Measurements from ENCODE around the gene GTF2F1.

Gene GTF2F1

GRCh38 chr19:6375411-6376010 is 17.5 kb downstream of the GTF2F1 start, which contains the start of gene PSPN:
Gene PSPN, minus strand, starts transcription at chr19:6375933. Its CDS starts 84 bp downstream, at chr19:6375849.
- Histone ChIP-seq H3K27ac (replicated peaks) (no peak within 1 kb of the TSS), H3K27me3 (ENCODE audit: insufficient read depth, poor library complexity, severe bottlenecking) (no peaks in the 10 kb centered on the region), H3K4me3 (replicated peaks; ENCODE audit: insufficient read depth, low read length) (no peak within 1 kb of the TSS)
- DNase-seq (ENCODE audit: low read depth in 1 of 2, low spot score in 1 of 2) = no peak
- TF ChIP-seq POLR2AphosphoS5 (IDR thresholded peaks at IDR 0.05; ENCODE audit: low read depth) (no peak), CTCF (IDR thresholded peaks at IDR 0.05; ENCODE audit: insufficient read depth, low read length) (no peak), REST (IDR thresholded peaks at IDR 0.05; ENCODE audit: insufficient replicate concordance, low read depth) (no peak)

- Histone ChIP-seq H3K27me3 (ENCODE audit: insufficient read depth, poor library complexity, severe bottlenecking) (no peaks in the 10 kb centered on the region), H3K4me3 (replicated peaks; ENCODE audit: insufficient read depth, low read length) (no peak overlapping the region), H3K27ac (replicated peaks) (no peak overlapping the region)
- TF ChIP-seq SPI1 (IDR thresholded peaks at IDR 0.05; ENCODE audit: borderline replicate concordance, low read depth) (no peak), POLR2AphosphoS5 (IDR thresholded peaks at IDR 0.05; ENCODE audit: low read depth) (no peak), CTCF (IDR thresholded peaks at IDR 0.05; ENCODE audit: insufficient read depth, low read length) (no peak), GABPA (IDR thresholded peaks at IDR 0.05; ENCODE audit: low read depth) (no peak), REST (IDR thresholded peaks at IDR 0.05; ENCODE audit: insufficient replicate concordance, low read depth) (no peak)
- DNase-seq (ENCODE audit: low read depth in 1 of 2, low spot score in 1 of 2) = no peak
Measured at GRCh38 chr19:6374711-6375410, 18.1 kb downstream of the GTF2F1 start.

GRCh38 chr19:6374161-6374709 is 18.7 kb downstream of the GTF2F1 start:
- no peak for DNase-seq (ENCODE audit: low read depth in 1 of 2, low spot score in 1 of 2)
- Histone ChIP-seq H3K4me3 (replicated peaks; ENCODE audit: insufficient read depth, low read length) (no peak overlapping the region), H3K27ac (replicated peaks) (no peak overlapping the region), H3K27me3 (ENCODE audit: insufficient read depth, poor library complexity, severe bottlenecking) (no peaks in the 10 kb centered on the region)
- no peak for TF ChIP-seq REST (IDR thresholded peaks at IDR 0.05; ENCODE audit: insufficient replicate concordance, low read depth)
- TF ChIP-seq CTCF (IDR thresholded peaks at IDR 0.05; ENCODE audit: insufficient read depth, low read length) = no peak
- no peak for TF ChIP-seq SPI1 (IDR thresholded peaks at IDR 0.05; ENCODE audit: borderline replicate concordance, low read depth)
- no peak for TF ChIP-seq GABPA (IDR thresholded peaks at IDR 0.05; ENCODE audit: low read depth)
- no peak for TF ChIP-seq POLR2AphosphoS5 (IDR thresholded peaks at IDR 0.05; ENCODE audit: low read depth)
